ENCODE results near the gene MTCL1. TPM values are rescaled to one million over a fixed set of nuclear protein-coding genes. Genes with fewer than 3 reads are reported as not detected.

The MTCL1 gene
- total RNA-seq, 4 donors from 2014 or later: 12.3 to 35.9 (median 26.1) TPM

GRCh38 chr18:8669571-8669970 lies 35.8 kb upstream of the MTCL1 start:
- no peak overlapping the region for H3K27ac ChIP-seq
- no peak overlapping the region for H3K4me3 ChIP-seq
- intact Hi-C loops (cut with DNase I; ENCODE audit: low total_unique reads) (no loop called here), in situ Hi-C loops (cut with MboI; ENCODE audit: low pct_ligation_motif_present in 1 of 4, low pct_unique_long_range_greater_than_20kb in 1 of 4, low sequenced_read_pairs in 3 of 4) (loop anchor here in 1 of 4 donors (25.0 kb wide), 1 partner anchor 518 kb away; no protein-coding TSS in a partner anchor)
- DNase-seq: no peak
- H3K4me1 ChIP-seq: no peaks in the 10 kb centered on the region
- H3K9me3 ChIP-seq: no peaks in the 10 kb centered on the region
- TF ChIP-seq CTCF (IDR thresholded peaks at IDR 0.05): no peak
- TF ChIP-seq POLR2A (IDR thresholded peaks at IDR 0.05): no peak
- TF ChIP-seq EP300 (IDR thresholded peaks at IDR 0.05; ENCODE audit: low read depth): no peak
- no peak for TF ChIP-seq POLR2AphosphoS5 (IDR thresholded peaks at IDR 0.05)
- WGBS, 2 donors (ENCODE audit: low coverage in 1 of 2): 76 to 86% methylated on average over 1 to 4 of the region's 4 CpGs
- no peaks in the 10 kb centered on the region for H3K36me3 ChIP-seq
- H3K27me3 ChIP-seq: no peaks in the 10 kb centered on the region

- in situ Hi-C loops (cut with MboI; ENCODE audit: low pct_ligation_motif_present in 1 of 4, low pct_unique_long_range_greater_than_20kb in 1 of 4, low sequenced_read_pairs in 3 of 4) (loop anchor here in 1 of 4 donors (25.0 kb wide), 1 partner anchor 514 kb away; no protein-coding TSS in a partner anchor), intact Hi-C loops (cut with DNase I; ENCODE audit: low total_unique reads) (no loop called here)
- Histone ChIP-seq H3K4me1 (no peaks in the 10 kb centered on the region), H3K27ac (no peak overlapping the region), H3K4me3 (no peak overlapping the region), H3K27me3 (no peaks in the 10 kb centered on the region), H3K36me3 (no peaks in the 10 kb centered on the region), H3K9me3 (no peaks in the 10 kb centered on the region)
- DNase-seq: peak; percentile 16
- WGBS, 2 donors (ENCODE audit: low coverage in 1 of 2): 78 to 83% methylated on average over 9 of the region's 9 CpGs
- no peak for TF ChIP-seq POLR2AphosphoS5 (IDR thresholded peaks at IDR 0.05)
- no peak for TF ChIP-seq EP300 (IDR thresholded peaks at IDR 0.05; ENCODE audit: low read depth)
- no peak for TF ChIP-seq POLR2A (IDR thresholded peaks at IDR 0.05)
- no peak for TF ChIP-seq CTCF (IDR thresholded peaks at IDR 0.05)
Observed at GRCh38 chr18:8673256-8674209, 31.8 kb upstream of the MTCL1 start.

GRCh38 chr18:8675057-8675456 lies 30.3 kb upstream of the MTCL1 start:
- in situ Hi-C loops (cut with MboI; ENCODE audit: low pct_ligation_motif_present in 1 of 4, low pct_unique_long_range_greater_than_20kb in 1 of 4, low sequenced_read_pairs in 3 of 4): loop anchor here in 1 of 4 donors (25.0 kb wide), 1 partner anchor 312 kb away; no protein-coding TSS in a partner anchor
- intact Hi-C loops (cut with DNase I; ENCODE audit: low total_unique reads): no loop called here
- DNase-seq: no peak
- Histone ChIP-seq H3K9me3 (no peaks in the 10 kb centered on the region), H3K27ac (no peak overlapping the region), H3K4me1 (no peaks in the 10 kb centered on the region), H3K27me3 (no peaks in the 10 kb centered on the region), H3K4me3 (no peak overlapping the region), H3K36me3 (no peaks in the 10 kb centered on the region)
- TF ChIP-seq EP300 (IDR thresholded peaks at IDR 0.05; ENCODE audit: low read depth): no peak
- TF ChIP-seq POLR2AphosphoS5 (IDR thresholded peaks at IDR 0.05): no peak
- no peak for TF ChIP-seq CTCF (IDR thresholded peaks at IDR 0.05)
- TF ChIP-seq POLR2A (IDR thresholded peaks at IDR 0.05): no peak
- 83 to 100% methylated on average over 3 to 4 of the region's 4 CpGs for WGBS, 2 donors (ENCODE audit: low coverage in 1 of 2)

DNA sequence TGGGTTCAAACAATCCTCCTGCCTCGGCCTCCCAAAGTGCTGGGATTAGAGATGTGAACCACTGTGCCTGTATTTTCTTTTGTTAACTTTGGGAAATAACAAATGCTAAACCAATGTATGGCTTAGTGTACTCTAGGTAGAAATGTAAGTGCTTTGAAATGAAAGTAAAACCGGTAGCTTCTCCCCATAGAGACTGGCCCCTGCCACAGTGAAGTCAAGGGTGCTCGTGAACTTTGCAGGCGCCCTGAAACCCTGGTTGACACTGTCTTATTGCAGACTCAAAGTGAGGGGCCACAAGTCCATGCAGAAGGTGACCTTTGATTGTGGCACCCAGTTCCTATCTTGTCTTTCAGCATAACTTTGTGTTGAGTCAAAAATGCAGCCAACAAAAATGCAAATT lies 24.2 kb upstream of the MTCL1 start:
- intact Hi-C loops (cut with DNase I; ENCODE audit: low total_unique reads) (no loop called here), in situ Hi-C loops (cut with MboI; ENCODE audit: low pct_ligation_motif_present in 1 of 4, low pct_unique_long_range_greater_than_20kb in 1 of 4, low sequenced_read_pairs in 3 of 4) (loop anchor here in 1 of 4 donors (25.0 kb wide), 1 partner anchor 306 kb away; no protein-coding TSS in a partner anchor)
- H3K4me1 ChIP-seq: no peaks in the 10 kb centered on the region
- H3K27ac ChIP-seq: no peak overlapping the region
- WGBS, 2 donors (ENCODE audit: low coverage in 1 of 2): 80 to 83% methylated on average over 3 to 4 of the region's 4 CpGs
- H3K4me3 ChIP-seq: no peak overlapping the region
- TF ChIP-seq POLR2AphosphoS5 (IDR thresholded peaks at IDR 0.05): no peak
- TF ChIP-seq CTCF (IDR thresholded peaks at IDR 0.05): no peak
- TF ChIP-seq POLR2A (IDR thresholded peaks at IDR 0.05): no peak
- TF ChIP-seq EP300 (IDR thresholded peaks at IDR 0.05; ENCODE audit: low read depth): no peak
- H3K9me3 ChIP-seq: no peaks in the 10 kb centered on the region
- DNase-seq: no peak
- H3K27me3 ChIP-seq: no peaks in the 10 kb centered on the region
- H3K36me3 ChIP-seq: no peaks in the 10 kb centered on the region
